Measurements from ENCODE around the gene NDUFB7.

The NDUFB7 gene

DNA sequence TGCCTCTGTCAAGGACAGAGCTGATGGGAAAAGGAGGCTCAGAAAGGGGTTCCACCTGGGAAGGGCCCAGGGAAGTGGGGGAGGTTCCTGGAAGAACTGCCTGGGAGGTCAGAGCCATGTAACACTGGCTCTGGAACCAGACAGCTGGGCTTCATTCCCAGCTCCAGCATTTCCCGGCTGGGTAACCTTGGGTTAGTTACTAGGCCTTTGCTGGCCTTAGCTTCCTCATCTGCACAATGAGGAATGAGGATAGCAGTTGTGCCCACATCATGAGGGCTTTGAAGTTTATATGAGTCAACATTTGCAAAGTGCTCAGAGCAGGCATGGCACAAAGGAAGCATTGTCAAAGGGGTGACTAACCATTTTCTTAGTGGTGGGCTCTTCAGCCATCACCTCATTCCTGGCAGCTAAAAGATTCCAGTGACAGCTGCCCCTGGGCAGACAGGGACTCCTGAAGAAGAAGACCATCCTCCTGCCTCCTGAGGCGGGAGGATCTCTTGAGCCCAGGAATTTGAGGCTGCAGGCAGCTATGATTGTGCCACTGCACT, 51.9 kb downstream of the NDUFB7 start:
- no peak for DNase-seq

DNA sequence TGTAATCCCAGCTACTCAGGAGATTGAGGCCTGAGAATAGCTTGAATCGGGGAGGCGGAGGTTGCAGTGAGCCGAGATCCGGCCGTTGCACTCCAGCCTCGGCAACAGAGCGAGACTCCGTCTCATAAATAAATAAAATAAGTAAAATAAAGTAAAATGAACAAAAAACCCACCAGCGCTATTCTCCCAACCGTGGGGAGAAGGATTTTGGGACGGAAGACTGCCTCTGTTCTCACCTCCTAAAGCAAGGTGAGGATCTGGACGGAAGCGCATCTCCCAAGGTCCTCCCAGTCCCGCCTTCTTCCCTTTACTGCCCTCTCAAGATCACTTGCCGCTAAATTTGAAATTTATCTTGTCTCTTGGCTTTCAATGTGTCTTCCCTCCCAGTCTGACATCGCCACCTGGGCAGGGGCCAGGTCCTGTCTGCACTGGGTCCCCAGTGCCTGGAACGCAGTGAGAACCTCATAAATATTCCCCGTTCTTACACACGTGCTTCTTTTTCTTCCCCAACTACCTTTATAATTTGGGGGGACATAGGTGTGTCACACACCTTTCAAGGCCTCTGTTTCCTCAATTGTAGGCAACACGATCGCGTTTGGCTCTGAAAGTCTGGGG, 52.5 kb downstream of the NDUFB7 start:
- no peak for DNase-seq

GRCh38 chr19:14517840-14518505, 53.9 kb downstream of the NDUFB7 start, which contains the start of gene DNAJB1:
Gene DNAJB1 (minus strand): TSS chr19:14518397. CDS start chr19:14518349, 48 bp downstream.
- peak; percentile 43 to 74 (median 57) for DNase-seq

GRCh38 chr19:14517446-14517839, 54.4 kb downstream of the NDUFB7 start:
- no peak for DNase-seq

GRCh38 chr19:14516746-14517438, 55.0 kb downstream of the NDUFB7 start:
- DNase-seq, result no peak

All from T-helper 1 cell (primary cell).